Measurements from ENCODE around the gene ZNF836. TPM values are rescaled to one million over a fixed set of nuclear protein-coding genes. Genes with fewer than 3 reads are reported as not detected.

Gene ZNF836
- total RNA-seq (10 to 100 TPM; 10.6 to 12.5 TPM), polyA plus RNA-seq (17.1 TPM)

DNA sequence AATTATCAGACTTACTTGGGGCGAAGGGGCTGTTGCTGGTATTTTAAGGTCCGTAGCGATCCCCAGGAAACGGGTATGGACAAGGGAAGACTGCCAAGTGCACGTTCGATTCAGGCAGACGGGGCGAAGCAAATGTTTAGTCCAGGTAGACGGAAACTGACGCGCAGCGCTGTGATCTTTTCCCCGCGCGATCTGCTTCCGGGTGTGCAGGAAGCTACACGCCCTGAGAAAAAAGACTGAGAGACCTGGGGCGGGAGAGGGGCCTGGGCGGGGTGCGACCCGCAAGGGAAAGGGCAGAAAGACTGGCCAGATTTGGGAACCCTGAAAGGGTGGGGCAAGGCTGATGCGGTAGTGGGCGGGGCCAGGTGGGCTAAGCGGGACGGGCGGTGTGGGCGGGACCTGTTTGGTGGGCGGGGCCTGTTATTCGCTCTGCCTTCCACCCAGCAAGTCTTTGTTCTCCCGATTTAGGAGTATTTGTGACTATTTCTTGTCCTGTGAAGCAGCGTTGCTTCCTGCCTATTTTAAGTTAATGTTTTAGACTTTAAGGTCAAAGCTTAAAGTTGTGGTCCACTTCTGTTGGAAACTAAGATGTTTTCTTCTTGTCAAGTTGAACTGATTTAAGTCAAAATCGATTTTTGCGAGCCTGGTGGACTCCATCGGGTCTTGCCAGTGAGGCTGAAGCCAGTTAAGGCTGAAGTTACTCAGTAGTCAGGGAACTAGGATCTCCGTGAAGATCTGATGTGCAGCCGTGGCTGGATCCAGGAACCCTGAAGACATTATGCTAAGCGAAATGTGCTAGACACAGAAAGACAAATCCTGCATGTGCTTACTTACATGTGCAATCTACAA lies at the start of gene ZNF836:
Gene ZNF836 (minus strand): TSS at position 301 of the 849 bp plus-strand sequence. CDS start 3,549 bp downstream, outside the sequence.
- peaks cover 0 to 2% (median 0%) of the 10 kb centered on the region in 5 donors for H3K9me3 Mint-ChIP-seq
- Histone ChIP-seq H3K9me3 (ENCODE audit: low read length) (no peaks in the 10 kb centered on the region), H3K4me1 (ENCODE audit: insufficient read depth, low read length) (peaks cover 25% of the 10 kb centered on the region), H3K27me3 (ENCODE audit: insufficient read depth, low read length, poor library complexity, severe bottlenecking) (no peaks in the 10 kb centered on the region), H3K36me3 (ENCODE audit: insufficient read depth, low read length) (peaks cover 7% of the 10 kb centered on the region), H3K27ac (ENCODE audit: low read depth, low read length) (peak within 1 kb of the TSS; percentile 82), H3K4me3 (ENCODE audit: low read length) (peak within 1 kb of the TSS; percentile 94)
- peaks cover 15 to 43% (median 28%) of the 10 kb centered on the region in 3 donors for H3K36me3 Mint-ChIP-seq
- H3K4me3 Mint-ChIP-seq, result peak within 1 kb of the TSS; percentile 91 to 100 (median 95)
- peak within 1 kb of the TSS; percentile 93 to 100 (median 96) for H3K27ac Mint-ChIP-seq
- DNase-seq, result peak; percentile 90 to 92 (median 91)
- H3K4me1 Mint-ChIP-seq, result peaks cover 38 to 46% (median 41%) of the 10 kb centered on the region in 3 donors
- H3K27me3 Mint-ChIP-seq, result peaks cover 0 to 3% of the 10 kb centered on the region in 2 donors
- CTCF ChIA-PET, result interaction anchor here (1.2 to 2.3 kb wide), 2 partner anchors 13 to 18 kb away, joined by 3 to 9 read pairs; partner anchors contain the start of gene PPP2R1A
- POLR2A ChIA-PET, result interaction anchor here (0.7 to 3.1 kb wide), 4 partner anchors 18 to 543 kb away, joined by 3 to 31 read pairs (median 4); partner anchors contain the start of genes PPP2R1A and ZNF432

DNA sequence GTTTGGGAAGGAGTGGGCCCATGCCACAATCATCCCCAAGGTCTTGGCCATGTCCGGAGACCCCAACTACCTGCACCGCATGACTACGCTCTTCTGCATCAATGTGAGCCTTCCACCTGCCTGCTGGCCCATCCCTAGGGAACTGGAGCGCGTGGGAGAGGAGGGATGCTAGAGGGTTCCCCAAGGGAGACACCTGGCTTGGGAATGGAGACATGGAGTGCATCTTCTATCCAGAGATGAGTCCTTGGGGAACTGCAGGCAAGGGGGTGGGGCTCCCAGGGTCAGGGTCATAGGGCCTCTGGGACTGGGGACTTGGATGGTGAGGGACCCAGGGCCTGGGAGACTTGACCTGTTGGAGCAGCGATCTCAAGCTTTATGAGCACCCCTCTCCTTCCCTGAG lies 49.6 kb upstream of the ZNF836 start:
- CTCF ChIA-PET, result no interaction called here
- H3K36me3 Mint-ChIP-seq, result peaks cover 32 to 94% (median 57%) of the 10 kb centered on the region in 3 donors

GRCh38 chr19:52219611-52220010 lies 48.2 kb upstream of the ZNF836 start:
- H3K27me3 ChIP-seq (ENCODE audit: insufficient read depth, low read length, poor library complexity, severe bottlenecking), result no peaks in the 10 kb centered on the region
- peaks cover 0 to 2% (median 0%) of the 10 kb centered on the region in 3 donors for H3K4me1 Mint-ChIP-seq
- no peaks in the 10 kb centered on the region for H3K9me3 ChIP-seq (ENCODE audit: low read length)
- ChIA-PET CTCF (no interaction called here), POLR2A (no interaction called here)
- H3K9me3 Mint-ChIP-seq, result no peaks in the 10 kb centered on the region
- DNase-seq, result no peak
- H3K27ac Mint-ChIP-seq, result peak overlapping the region in 3 of 8 donors; percentile 32 to 96 (median 45)
- no peak overlapping the region for H3K27ac ChIP-seq (ENCODE audit: low read depth, low read length)
- peak overlapping the region in 1 of 7 donors; percentile 70 for H3K4me3 Mint-ChIP-seq
- no peak overlapping the region for H3K4me3 ChIP-seq (ENCODE audit: low read length)
- no peaks in the 10 kb centered on the region for H3K4me1 ChIP-seq (ENCODE audit: insufficient read depth, low read length)
- H3K36me3 ChIP-seq (ENCODE audit: insufficient read depth, low read length), result peaks cover 85% of the 10 kb centered on the region
- peaks cover 32 to 96% (median 50%) of the 10 kb centered on the region in 3 donors for H3K36me3 Mint-ChIP-seq
- no peaks in the 10 kb centered on the region for H3K27me3 Mint-ChIP-seq

More for the DNA sequence above, 49.6 kb upstream of the ZNF836 start:
- POLR2A ChIA-PET, result no interaction called here
- no peak for DNase-seq
- Mint-ChIP-seq H3K27me3 (no peaks in the 10 kb centered on the region), H3K27ac (peak overlapping the region in 4 of 8 donors; percentile 7 to 81 (median 32)), H3K4me1 (peaks cover 0 to 2% (median 0%) of the 10 kb centered on the region in 3 donors), H3K9me3 (no peaks in the 10 kb centered on the region), H3K4me3 (no peak overlapping the region)
- H3K4me3 ChIP-seq (ENCODE audit: low read length), result no peak overlapping the region
- H3K27ac ChIP-seq (ENCODE audit: low read depth, low read length), result no peak overlapping the region
- H3K9me3 ChIP-seq (ENCODE audit: low read length), result no peaks in the 10 kb centered on the region
- H3K36me3 ChIP-seq (ENCODE audit: insufficient read depth, low read length), result peaks cover 82% of the 10 kb centered on the region
- no peaks in the 10 kb centered on the region for H3K27me3 ChIP-seq (ENCODE audit: insufficient read depth, low read length, poor library complexity, severe bottlenecking)
- H3K4me1 ChIP-seq (ENCODE audit: insufficient read depth, low read length), result no peaks in the 10 kb centered on the region

DNA sequence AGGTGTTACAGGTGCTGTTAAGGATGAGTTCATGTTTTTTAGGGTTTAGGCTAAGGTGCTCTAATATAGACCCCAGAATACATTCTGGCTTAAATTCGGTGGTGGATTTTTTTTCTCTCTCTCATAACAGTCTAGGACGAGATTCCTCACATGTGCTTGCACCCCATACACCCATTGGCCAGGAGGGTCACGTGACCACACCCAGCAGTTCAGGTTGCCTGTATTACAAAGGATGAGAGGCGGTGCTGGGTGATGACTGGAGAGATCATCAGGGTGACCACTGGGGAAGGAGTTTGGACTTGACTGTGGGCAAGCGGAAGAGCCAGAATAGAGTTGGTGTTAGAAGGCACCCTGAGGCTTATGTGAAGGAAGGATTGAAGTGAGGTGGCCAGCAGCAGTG lies 46.2 kb upstream of the ZNF836 start:
- peak overlapping the region in 3 of 8 donors; percentile 33 to 92 (median 55) for H3K27ac Mint-ChIP-seq
- Histone ChIP-seq H3K27me3 (ENCODE audit: insufficient read depth, low read length, poor library complexity, severe bottlenecking) (no peaks in the 10 kb centered on the region), H3K27ac (ENCODE audit: low read depth, low read length) (no peak overlapping the region), H3K4me1 (ENCODE audit: insufficient read depth, low read length) (no peaks in the 10 kb centered on the region), H3K4me3 (ENCODE audit: low read length) (no peak overlapping the region), H3K9me3 (ENCODE audit: low read length) (no peaks in the 10 kb centered on the region), H3K36me3 (ENCODE audit: insufficient read depth, low read length) (peaks cover 83% of the 10 kb centered on the region)
- DNase-seq, result no peak
- no peaks in the 10 kb centered on the region for H3K27me3 Mint-ChIP-seq
- no peaks in the 10 kb centered on the region for H3K9me3 Mint-ChIP-seq
- peaks cover 0 to 2% (median 0%) of the 10 kb centered on the region in 3 donors for H3K4me1 Mint-ChIP-seq
- peaks cover 37 to 96% (median 39%) of the 10 kb centered on the region in 3 donors for H3K36me3 Mint-ChIP-seq
- H3K4me3 Mint-ChIP-seq, result no peak overlapping the region
- POLR2A ChIA-PET, result no interaction called here
- CTCF ChIA-PET, result no interaction called here

DNA sequence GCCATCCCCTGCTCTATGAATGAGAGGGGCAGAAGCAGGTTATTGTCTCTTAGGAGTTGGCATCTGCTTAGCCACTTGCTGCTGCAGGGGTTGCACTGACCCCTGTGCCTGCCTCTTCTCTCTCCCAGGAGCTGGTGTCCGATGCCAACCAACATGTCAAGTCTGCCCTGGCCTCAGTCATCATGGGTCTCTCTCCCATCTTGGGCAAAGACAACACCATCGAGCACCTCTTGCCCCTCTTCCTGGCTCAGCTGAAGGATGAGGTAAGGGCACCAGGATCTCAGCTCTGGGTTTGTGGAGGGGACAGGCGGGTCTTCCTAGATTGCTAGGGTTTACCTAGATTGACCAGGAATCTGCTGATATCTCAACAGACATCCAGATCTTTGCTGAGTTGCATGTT lies 45.0 kb upstream of the ZNF836 start:
- H3K9me3 Mint-ChIP-seq, result no peaks in the 10 kb centered on the region
- H3K4me3 ChIP-seq (ENCODE audit: low read length), result no peak overlapping the region
- H3K4me3 Mint-ChIP-seq, result no peak overlapping the region
- no peaks in the 10 kb centered on the region for H3K9me3 ChIP-seq (ENCODE audit: low read length)
- H3K27me3 ChIP-seq (ENCODE audit: insufficient read depth, low read length, poor library complexity, severe bottlenecking), result no peaks in the 10 kb centered on the region
- H3K4me1 ChIP-seq (ENCODE audit: insufficient read depth, low read length), result no peaks in the 10 kb centered on the region
- H3K36me3 Mint-ChIP-seq, result peaks cover 38 to 96% (median 40%) of the 10 kb centered on the region in 3 donors
- H3K36me3 ChIP-seq (ENCODE audit: insufficient read depth, low read length), result peaks cover 85% of the 10 kb centered on the region
- H3K27ac Mint-ChIP-seq, result peak overlapping the region in 1 of 8 donors; percentile 73
- ChIA-PET CTCF (no interaction called here), POLR2A (no interaction called here)
- H3K4me1 Mint-ChIP-seq, result peaks cover 0 to 3% (median 2%) of the 10 kb centered on the region in 3 donors
- no peak overlapping the region for H3K27ac ChIP-seq (ENCODE audit: low read depth, low read length)
- no peak for DNase-seq
- no peaks in the 10 kb centered on the region for H3K27me3 Mint-ChIP-seq

DNA sequence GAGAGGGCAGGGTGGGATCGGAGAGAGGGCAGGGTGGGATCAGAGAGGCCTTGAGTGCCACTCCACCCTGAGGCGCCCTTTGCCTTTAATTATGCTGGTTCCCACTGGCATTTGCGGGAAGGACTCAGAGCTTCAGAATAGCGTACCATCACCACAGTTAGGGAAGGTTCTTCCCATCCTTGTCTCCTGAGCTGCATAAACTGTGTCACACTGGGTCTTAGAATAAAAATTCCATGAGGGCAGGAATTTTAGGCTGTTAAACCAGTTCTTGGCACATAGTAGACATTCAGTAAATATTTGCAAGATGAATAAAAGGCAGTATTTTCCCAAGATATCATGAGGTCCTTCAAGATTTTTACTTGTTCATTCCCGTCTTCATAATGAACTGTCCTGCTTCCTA lies 42.8 kb upstream of the ZNF836 start:
- peak overlapping the region in 1 of 8 donors; percentile 79 for H3K27ac Mint-ChIP-seq
- no peak overlapping the region for H3K27ac ChIP-seq (ENCODE audit: low read depth, low read length)
- DNase-seq, result no peak
- no peak overlapping the region for H3K4me3 Mint-ChIP-seq
- peaks cover 72% of the 10 kb centered on the region for H3K36me3 ChIP-seq (ENCODE audit: insufficient read depth, low read length)
- POLR2A ChIA-PET, result no interaction called here
- CTCF ChIA-PET, result interaction anchor here (0.9 kb wide), 1 partner anchor 23 kb away, joined by 3 read pairs; no protein-coding TSS in a partner anchor
- H3K4me3 ChIP-seq (ENCODE audit: low read length), result no peak overlapping the region
- peaks cover 25 to 91% (median 33%) of the 10 kb centered on the region in 3 donors for H3K36me3 Mint-ChIP-seq
- H3K4me1 ChIP-seq (ENCODE audit: insufficient read depth, low read length), result no peaks in the 10 kb centered on the region
- H3K9me3 Mint-ChIP-seq, result no peaks in the 10 kb centered on the region
- H3K27me3 Mint-ChIP-seq, result no peaks in the 10 kb centered on the region
- H3K9me3 ChIP-seq (ENCODE audit: low read length), result no peaks in the 10 kb centered on the region
- peaks cover 8 to 11% (median 8%) of the 10 kb centered on the region in 3 donors for H3K4me1 Mint-ChIP-seq
- no peaks in the 10 kb centered on the region for H3K27me3 ChIP-seq (ENCODE audit: insufficient read depth, low read length, poor library complexity, severe bottlenecking)

DNA sequence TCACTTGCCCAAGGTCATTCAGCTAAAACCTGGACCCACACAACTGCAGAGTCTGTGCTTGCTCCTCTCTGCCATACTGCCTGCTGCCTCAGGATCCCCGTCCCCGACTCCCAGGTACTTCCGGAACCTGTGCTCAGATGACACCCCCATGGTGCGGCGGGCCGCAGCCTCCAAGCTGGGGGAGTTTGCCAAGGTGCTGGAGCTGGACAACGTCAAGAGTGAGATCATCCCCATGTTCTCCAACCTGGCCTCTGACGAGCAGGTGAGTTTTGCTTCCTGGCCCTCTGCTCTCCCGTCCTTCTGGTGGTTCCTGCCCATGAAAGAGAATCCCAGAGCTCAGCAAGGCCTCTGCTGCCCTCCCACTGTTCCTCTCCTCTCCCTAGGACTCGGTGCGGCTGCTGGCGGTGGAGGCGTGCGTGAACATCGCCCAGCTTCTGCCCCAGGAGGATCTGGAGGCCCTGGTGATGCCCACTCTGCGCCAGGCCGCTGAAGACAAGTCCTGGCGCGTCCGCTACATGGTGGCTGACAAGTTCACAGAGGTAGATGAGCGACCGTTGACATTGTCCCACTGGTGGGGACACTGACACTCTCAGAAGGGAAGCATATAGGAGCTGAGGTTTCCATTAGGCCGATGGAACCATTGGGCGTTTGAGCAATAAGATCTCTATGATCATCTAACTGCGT lies 41.3 kb upstream of the ZNF836 start:
- H3K36me3 Mint-ChIP-seq, result peaks cover 20 to 88% (median 26%) of the 10 kb centered on the region in 3 donors
- no peak for DNase-seq
- Histone ChIP-seq H3K27ac (ENCODE audit: low read depth, low read length) (no peak overlapping the region), H3K27me3 (ENCODE audit: insufficient read depth, low read length, poor library complexity, severe bottlenecking) (no peaks in the 10 kb centered on the region), H3K9me3 (ENCODE audit: low read length) (no peaks in the 10 kb centered on the region), H3K4me3 (ENCODE audit: low read length) (no peak overlapping the region), H3K36me3 (ENCODE audit: insufficient read depth, low read length) (peaks cover 65% of the 10 kb centered on the region), H3K4me1 (ENCODE audit: insufficient read depth, low read length) (no peaks in the 10 kb centered on the region)
- no peaks in the 10 kb centered on the region for H3K9me3 Mint-ChIP-seq
- peak overlapping the region in 4 of 8 donors; percentile 9 to 76 (median 48) for H3K27ac Mint-ChIP-seq
- peaks cover 8 to 16% (median 11%) of the 10 kb centered on the region in 3 donors for H3K4me1 Mint-ChIP-seq
- no peaks in the 10 kb centered on the region for H3K27me3 Mint-ChIP-seq
- ChIA-PET CTCF (interaction anchor here (0.8 kb wide), 1 partner anchor 73 kb away, joined by 3 read pairs; the partner anchor contains the start of gene ZNF616), POLR2A (no interaction called here)
- H3K4me3 Mint-ChIP-seq, result no peak overlapping the region
